Activated CD4-positive, alpha-beta T cell treated with anti-CD3 and anti-CD28 coated beads, Interleukin-2, amount 50 U/mL, for 16 hours (primary cell): ENCODE measurements around the gene NID2.

Experiments used
- DNase-seq: peaks from one replicate; pipeline ENCODE4 v3.0.0-alpha.2; 2020

The NID2 gene

GRCh38 chr14:52052288-52052943, 16.4 kb downstream of the NID2 start:
- DNase-seq: no peak

GRCh38 chr14:52051871-52052270, 17.0 kb downstream of the NID2 start:
- DNase-seq: no peak

- DNase-seq: no peak
Measured at GRCh38 chr14:52051251-52051650, 17.6 kb downstream of the NID2 start.

- DNase-seq: no peak
Measured at GRCh38 chr14:52049721-52050588, 18.9 kb downstream of the NID2 start.

- no peak for DNase-seq
Measured at GRCh38 chr14:52049271-52049670, 19.6 kb downstream of the NID2 start.

- no peak for DNase-seq
Measured at GRCh38 chr14:52048641-52049204, 20.1 kb downstream of the NID2 start.

GRCh38 chr14:52048116-52048515, 20.7 kb downstream of the NID2 start:
- DNase-seq: no peak

GRCh38 chr14:52046376-52046917, 22.4 kb downstream of the NID2 start:
- DNase-seq: no peak

- no peak for DNase-seq
Measured at GRCh38 chr14:52044791-52045522, 23.9 kb downstream of the NID2 start.

- DNase-seq: peak; percentile 14
Measured at GRCh38 chr14:52043690-52044089, 25.2 kb downstream of the NID2 start.

- no peak for DNase-seq
Measured at GRCh38 chr14:52042371-52043289, 26.2 kb downstream of the NID2 start.

- no peak for DNase-seq
Measured at GRCh38 chr14:52040598-52040997, 28.3 kb downstream of the NID2 start.

GRCh38 chr14:52039124-52039815, 29.6 kb downstream of the NID2 start:
- no peak for DNase-seq

- no peak for DNase-seq
Measured at GRCh38 chr14:52033101-52033642, 35.7 kb downstream of the NID2 start.

- DNase-seq: no peak
Measured at GRCh38 chr14:52032204-52032801, 36.6 kb downstream of the NID2 start.

GRCh38 chr14:52031781-52032180, 37.1 kb downstream of the NID2 start:
- DNase-seq: no peak

- no peak for DNase-seq
Measured at GRCh38 chr14:52029881-52030280, 39.0 kb downstream of the NID2 start.

GRCh38 chr14:52026901-52027300, 42.0 kb downstream of the NID2 start:
- no peak for DNase-seq

- no peak for DNase-seq
Measured at GRCh38 chr14:52026017-52026660, 42.7 kb downstream of the NID2 start.

GRCh38 chr14:52025310-52025709, 43.5 kb downstream of the NID2 start:
- DNase-seq: no peak
